ENCODE measurements around the gene TARBP1.
"Not testable (repeated sequence)": the region's sequence is repeated elsewhere in the genome, so short reads cannot be mapped to it uniquely, and the experiment has no call there.

The TARBP1 gene

GRCh38 chr1:234437423-234438171 lies 41.4 kb downstream of the TARBP1 start:
- DNase-seq (ENCODE audit: low read depth in 2 of 3, low spot score in 2 of 3) = no peak

GRCh38 chr1:234435620-234436019 lies 43.4 kb downstream of the TARBP1 start:
- no peak for DNase-seq (ENCODE audit: low read depth in 2 of 3, low spot score in 2 of 3)

- no peak for DNase-seq (ENCODE audit: low read depth in 2 of 3, low spot score in 2 of 3)
These were observed 44.3 kb downstream of the TARBP1 start for GRCh38 chr1:234434706-234435105.

GRCh38 chr1:234433563-234434285 lies 45.3 kb downstream of the TARBP1 start:
- DNase-seq (ENCODE audit: low read depth in 2 of 3, low spot score in 2 of 3) = no peak

- no peak for DNase-seq (ENCODE audit: low read depth in 2 of 3, low spot score in 2 of 3)
These were observed 47.7 kb downstream of the TARBP1 start for GRCh38 chr1:234431255-234431654.

GRCh38 chr1:234430691-234431090 lies 48.3 kb downstream of the TARBP1 start:
- DNase-seq (ENCODE audit: low read depth in 2 of 3, low spot score in 2 of 3) = no peak

- DNase-seq (ENCODE audit: low read depth in 2 of 3, low spot score in 2 of 3) = no peak
These were observed 49.6 kb downstream of the TARBP1 start for GRCh38 chr1:234429434-234429806.

- no peak for DNase-seq (ENCODE audit: low read depth in 2 of 3, low spot score in 2 of 3)
These were observed 50.9 kb downstream of the TARBP1 start for GRCh38 chr1:234427950-234428646.

- DNase-seq (ENCODE audit: low read depth in 2 of 3, low spot score in 2 of 3) = no peak
These were observed 65.0 kb downstream of the TARBP1 start for GRCh38 chr1:234413990-234414389.

- no peak for DNase-seq (ENCODE audit: low read depth in 2 of 3, low spot score in 2 of 3)
These were observed 65.5 kb downstream of the TARBP1 start for GRCh38 chr1:234413485-234413884.

GRCh38 chr1:234412830-234413229 lies 66.1 kb downstream of the TARBP1 start:
- no peak for DNase-seq (ENCODE audit: low read depth in 2 of 3, low spot score in 2 of 3)

- DNase-seq (ENCODE audit: low read depth in 2 of 3, low spot score in 2 of 3) = no peak
These were observed 69.7 kb downstream of the TARBP1 start for GRCh38 chr1:234409328-234409727.

- DNase-seq (ENCODE audit: low read depth in 2 of 3, low spot score in 2 of 3) = no peak
These were observed 70.2 kb downstream of the TARBP1 start for GRCh38 chr1:234408757-234409156.

GRCh38 chr1:234406871-234407270 lies 72.1 kb downstream of the TARBP1 start:
- no peak for DNase-seq (ENCODE audit: low read depth in 2 of 3, low spot score in 2 of 3)

- no peak for DNase-seq (ENCODE audit: low read depth in 2 of 3, low spot score in 2 of 3)
These were observed 73.3 kb downstream of the TARBP1 start for GRCh38 chr1:234405676-234406075.

- no peak for DNase-seq (ENCODE audit: low read depth in 2 of 3, low spot score in 2 of 3)
These were observed 76.0 kb downstream of the TARBP1 start for GRCh38 chr1:234402939-234403338.

- DNase-seq (ENCODE audit: low read depth in 2 of 3, low spot score in 2 of 3) = no peak
These were observed 77.3 kb downstream of the TARBP1 start for GRCh38 chr1:234401658-234402057.

GRCh38 chr1:234400773-234401172 lies 78.2 kb downstream of the TARBP1 start:
- DNase-seq (ENCODE audit: low read depth in 2 of 3, low spot score in 2 of 3) = no peak

GRCh38 chr1:234399515-234399914 lies 79.5 kb downstream of the TARBP1 start:
- not testable (repeated sequence) for DNase-seq (ENCODE audit: low read depth in 2 of 3, low spot score in 2 of 3)

- no peak for DNase-seq (ENCODE audit: low read depth in 2 of 3, low spot score in 2 of 3)
These were observed 80.1 kb downstream of the TARBP1 start for GRCh38 chr1:234398849-234399381.

- DNase-seq (ENCODE audit: low read depth in 2 of 3, low spot score in 2 of 3) = no peak
These were observed 81.2 kb downstream of the TARBP1 start for GRCh38 chr1:234397732-234398131.

- no peak for DNase-seq (ENCODE audit: low read depth in 2 of 3, low spot score in 2 of 3)
These were observed 82.1 kb downstream of the TARBP1 start for GRCh38 chr1:234396871-234397270.
